Liver (tissue), 9 donors: Measurements from ENCODE around the gene KCNJ14. TPM values are rescaled to one million over a fixed set of nuclear protein-coding genes. Genes with fewer than 3 reads are reported as not detected.

ENCODE experiments used
- DNase-seq: peaks from one replicate; pipeline ENCODE4 v3.0.0-alpha.2; 2017; ENCODE audit warnings: low spot score
- H3K27ac ChIP-seq, 2 donors: one replicate each; pipeline ENCODE4 v1.7.0; 2013; ENCODE audit warnings: inconsistent platforms in 2 of 2, low read length in 2 of 2, control low read depth in 1 of 2, low read depth in 1 of 2, mild to moderate bottlenecking in 1 of 2
- H3K27me3 ChIP-seq, 4 donors: one replicate each; pipeline versions ENCODE4 v1.6.1 to v1.7.0; 2013; ENCODE audit warnings: low read length in 3 of 4, inconsistent platforms in 1 of 4, mild to moderate bottlenecking in 1 of 4, moderate library complexity in 1 of 4; ENCODE audit not compliant: control insufficient read depth in 4 of 4, insufficient read depth in 4 of 4
- H3K36me3 ChIP-seq, 4 donors: one replicate each; pipeline versions ENCODE4 v1.6.1 to v1.7.0; 2013; ENCODE audit warnings: low read length in 3 of 4, mild to moderate bottlenecking in 3 of 4, low read depth in 1 of 4, moderate library complexity in 1 of 4; ENCODE audit not compliant: control insufficient read depth in 4 of 4, insufficient read depth in 3 of 4
- H3K4me1 ChIP-seq, 4 donors: one replicate each; pipeline versions ENCODE4 v1.6.1 to v1.7.0; 2013; ENCODE audit warnings: low read length in 3 of 4, mild to moderate bottlenecking in 3 of 4, moderate library complexity in 1 of 4; ENCODE audit not compliant: control insufficient read depth in 4 of 4, insufficient read depth in 4 of 4
- H3K4me3 ChIP-seq, 3 donors: one replicate each; pipeline versions ENCODE4 v1.6.1 to v1.7.0; 2013; ENCODE audit warnings: low read length in 3 of 3, control low read depth in 1 of 3, low read depth in 1 of 3, mild to moderate bottlenecking in 1 of 3
- H3K9ac ChIP-seq, 2 donors: one replicate each; pipeline ENCODE4 v1.7.0; 2013; ENCODE audit warnings: low read length in 2 of 2, mild to moderate bottlenecking in 2 of 2, moderate library complexity in 2 of 2, control low read depth in 1 of 2, low read depth in 1 of 2
- H3K9me3 ChIP-seq, 4 donors: one replicate each; pipeline versions ENCODE4 v1.6.1 to v1.7.0; 2013; ENCODE audit warnings: low read length in 3 of 4; ENCODE audit not compliant: control insufficient read depth in 4 of 4
- ATF3 ChIP-seq: IDR thresholded peaks from 2 replicates; pipeline ENCODE4 v1.6.1; 2016; ENCODE audit warnings: antibody characterized with exemption
- CTCF ChIP-seq: fragments of 150-350 bp; IDR thresholded peaks from 2 replicates; pipeline ENCODE4 v1.5.1; 2017; ENCODE audit warnings: improper control_type of control experiment, low read depth, low read length; ENCODE audit not compliant: missing input control
- EGR1 ChIP-seq, 2 donors: IDR thresholded peaks; 2 replicates each; pipeline ENCODE4 v1.6.1; 2016 to 2018; ENCODE audit warnings: antibody characterized with exemption in 2 of 2, low read depth in 2 of 2
- FOXA1 ChIP-seq: IDR thresholded peaks from 2 replicates; pipeline ENCODE4 v1.6.1; 2016; ENCODE audit warnings: antibody characterized with exemption
- GABPA ChIP-seq, 2 donors: IDR thresholded peaks in 1 of 2; conservative IDR thresholded peaks in 1 of 2; 2 replicates each; pipeline ENCODE4 v1.6.1; 2016; ENCODE audit warnings: antibody characterized with exemption in 2 of 2, mild to moderate bottlenecking in 1 of 2, moderate library complexity in 1 of 2
- HNF4G ChIP-seq: IDR thresholded peaks from 2 replicates; pipeline ENCODE4 v1.6.1; 2016; ENCODE audit warnings: antibody characterized with exemption
- JUND ChIP-seq, 2 donors: IDR thresholded peaks; 2 replicates each; pipeline ENCODE4 v1.6.1; 2016; ENCODE audit warnings: antibody characterized with exemption in 2 of 2
- MAX ChIP-seq: IDR thresholded peaks from 2 replicates; pipeline ENCODE4 v1.6.1; 2016; ENCODE audit warnings: antibody characterized with exemption
- NR2F2 ChIP-seq: IDR thresholded peaks from 2 replicates; pipeline ENCODE4 v1.6.1; 2016; ENCODE audit warnings: antibody characterized with exemption
- REST ChIP-seq: IDR thresholded peaks from 2 replicates; pipeline ENCODE4 v1.6.1; 2016; ENCODE audit warnings: antibody characterized with exemption, mild to moderate bottlenecking
- RXRA ChIP-seq, 2 donors: IDR thresholded peaks; 2 replicates each; pipeline ENCODE4 v1.6.1; 2017 to 2018; ENCODE audit warnings: antibody characterized with exemption in 2 of 2, mild to moderate bottlenecking in 1 of 2
- SP1 ChIP-seq: IDR thresholded peaks from 2 replicates; pipeline ENCODE4 v1.6.1; 2018; ENCODE audit warnings: antibody characterized with exemption, mild to moderate bottlenecking
- TAF1 ChIP-seq: conservative IDR thresholded peaks from 2 replicates; pipeline ENCODE4 v1.6.1; 2016; ENCODE audit warnings: antibody characterized with exemption, mild to moderate bottlenecking
- ZBTB33 ChIP-seq: IDR thresholded peaks from 2 replicates; pipeline ENCODE4 v1.6.1; 2016; ENCODE audit warnings: antibody characterized with exemption
- WGBS: extraction: QIAGEN DNeasy Blood & Tissue Kit; methylation state at CpG from one replicate; pipeline ENCODE4 v1.1.7; 2013; 5-methylcytosine and 5-hydroxymethylcytosine counted together
- polyA plus RNA-seq, 2 donors: library from polyadenylated mRNA; stranded (reverse) in 1 of 2; unstranded in 1 of 2; fragments of 200-250 nt in 1 of 2; fragments of >200 nt in 1 of 2; fragmentation: Nextera tagmentation in 1 of 2; extraction: Ambion mirVana in 1 of 2; gene quantifications; one replicate each; pipeline versions ENCODE4 v1.2.1 to v1.2.3, GENCODE V29; 2013 to 2015
- total RNA-seq, 2 donors: library from RNA; depleted of rRNA; stranded (reverse); fragments of >200 nt; gene quantifications; one replicate each; pipeline ENCODE4 v1.2.3, GENCODE V29; 2014
- donor health status: healthy.
- donor health status: healthy.
- donor health status: healthy.
- donor health status: healthy.
- donor health status: healthy.

KCNJ14 gene
- total and polyA plus RNA-seq, 4 donors: 0.06 to 0.92 (median 0.17) TPM

- H3K4me3 ChIP-seq: peak overlapping the region in 1 of 3 donors; percentile 39
- no peak for DNase-seq
- no peaks in the 10 kb centered on the region for H3K27me3 ChIP-seq
- no peaks in the 10 kb centered on the region for H3K9me3 ChIP-seq
- peaks cover 4 to 24% (median 14%) of the 10 kb centered on the region in 4 donors for H3K4me1 ChIP-seq
- H3K9ac ChIP-seq: no peak overlapping the region
- 22% methylated on average over 45 of the region's 45 CpGs for WGBS
- H3K36me3 ChIP-seq: peaks cover 0 to 10% (median 6%) of the 10 kb centered on the region in 4 donors
- H3K27ac ChIP-seq: no peak overlapping the region
- TF ChIP-seq FOXA1: no peak
- TF ChIP-seq ATF3: no peak
- no peak for TF ChIP-seq HNF4G
- no peak for TF ChIP-seq REST
- TF ChIP-seq EGR1 (IDR thresholded peaks at IDR 0.05; ENCODE audit: low read depth in 2 of 2): no peak
- no peak for TF ChIP-seq TAF1
- no peak for TF ChIP-seq CTCF
- no peak for TF ChIP-seq JUND (IDR thresholded peaks at IDR 0.05)
- TF ChIP-seq ZBTB33: no peak
- TF ChIP-seq SP1: no peak
- TF ChIP-seq GABPA (IDR thresholded peaks at IDR 0.05 in 1 of 2, conservative IDR thresholded peaks at IDR 0.05 in 1 of 2): no peak
- TF ChIP-seq RXRA (IDR thresholded peaks at IDR 0.05): no peak
- no peak for TF ChIP-seq MAX
- TF ChIP-seq NR2F2: no peak
Observed at GRCh38 chr19:48443731-48444128, 11.6 kb upstream of the KCNJ14 start.
